Stimulated activated CD4-positive, alpha-beta T cell treated with anti-CD3 and anti-CD28 coated beads, Interleukin-1b, Interleukin-23, amount 100 ng/mL, for 24 hours (primary cell): Measurements from ENCODE around the gene LAMA3.
"Not testable (repeated sequence)": the region's sequence is repeated elsewhere in the genome, so short reads cannot be mapped to it uniquely, and the experiment has no call there.

Source experiments
- DNase-seq, 4 experiments: peaks; one replicate each; pipeline ENCODE4 v3.0.0-alpha.2; 2020; ENCODE audit warnings: low read depth in 4 of 4, low spot score in 1 of 4

LAMA3 gene

GRCh38 chr18:23704806-23705205 lies 15.6 kb downstream of the LAMA3 start:
- DNase-seq = no peak

DNA sequence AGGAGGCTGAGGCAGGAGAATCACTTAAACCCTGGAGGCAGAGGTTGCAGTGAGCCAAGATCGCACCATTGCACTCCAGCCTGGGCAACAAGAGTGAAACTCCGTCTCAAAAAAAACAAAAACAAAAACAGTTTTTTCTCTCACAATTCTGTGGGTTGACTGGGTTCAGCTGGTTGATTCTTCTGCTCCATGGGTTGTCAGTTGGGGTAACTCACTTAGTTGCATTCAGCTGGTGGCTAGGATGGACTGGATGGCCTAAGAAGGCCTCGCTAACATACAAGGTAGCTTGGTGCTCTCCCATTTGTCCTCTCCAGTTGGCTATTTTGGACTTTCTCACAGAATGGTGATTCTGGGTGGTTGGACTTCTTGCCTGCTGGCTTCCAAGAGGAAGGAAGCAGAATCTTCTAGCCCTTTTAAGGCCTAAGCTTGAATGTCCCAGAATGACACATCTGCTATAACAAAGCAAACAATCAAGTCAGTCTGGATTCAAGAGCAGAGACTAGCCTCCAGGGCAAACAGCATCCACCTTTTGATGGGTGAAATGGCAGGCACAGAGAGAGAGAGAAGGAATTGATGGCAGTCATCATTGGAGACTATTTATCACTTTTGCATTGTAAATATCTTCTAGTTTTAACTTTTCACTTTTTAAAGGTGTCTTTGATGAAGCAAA lies 17.9 kb downstream of the LAMA3 start:
- no peak for DNase-seq

DNA sequence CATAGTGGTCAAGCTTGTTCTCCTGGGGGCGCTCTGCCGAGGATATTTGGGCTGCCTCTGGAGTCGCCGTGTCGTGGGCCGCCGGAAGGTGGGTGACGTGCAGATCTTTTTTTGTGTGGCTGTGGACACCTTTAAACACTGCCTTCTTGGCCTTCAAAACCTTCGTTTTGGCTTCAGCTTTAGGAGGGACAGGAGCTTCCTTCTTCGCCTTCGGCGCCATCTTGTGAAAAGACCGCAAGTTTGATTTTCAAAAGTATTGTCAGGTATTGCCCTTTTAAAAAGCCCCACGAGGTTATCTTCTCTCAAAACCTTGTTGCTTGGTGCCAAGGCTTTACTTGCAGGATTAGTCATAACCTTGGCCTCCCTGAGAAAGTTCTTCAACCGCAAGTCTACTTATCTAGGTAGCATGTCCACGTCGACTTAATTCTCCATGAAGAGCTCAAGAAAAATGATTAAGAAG lies 20.8 kb downstream of the LAMA3 start:
- DNase-seq = no peak

DNA sequence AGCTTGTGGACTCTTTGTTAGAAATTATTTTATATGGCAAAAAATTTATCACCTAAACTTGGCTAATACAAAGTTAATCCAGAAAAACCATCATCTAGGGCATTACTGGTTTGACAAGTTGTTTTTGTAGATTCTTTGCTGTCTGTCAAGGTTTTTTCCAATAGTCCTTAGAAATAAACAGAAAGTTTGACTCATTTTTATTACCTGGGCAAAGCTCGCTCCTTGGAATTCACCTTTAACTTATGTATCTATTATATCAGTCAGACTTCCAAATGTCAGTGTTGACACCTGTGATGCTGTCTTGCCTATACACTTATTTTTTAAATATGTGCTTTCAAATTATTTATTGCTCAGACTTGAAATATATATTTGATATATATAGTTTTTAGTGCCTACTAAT lies 21.7 kb downstream of the LAMA3 start:
- no peak for DNase-seq

- DNase-seq = no peak
Measured at GRCh38 chr18:23711426-23711825, 22.2 kb downstream of the LAMA3 start.

- DNase-seq = no peak
Measured at GRCh38 chr18:23712445-23712844, 23.2 kb downstream of the LAMA3 start.

DNA sequence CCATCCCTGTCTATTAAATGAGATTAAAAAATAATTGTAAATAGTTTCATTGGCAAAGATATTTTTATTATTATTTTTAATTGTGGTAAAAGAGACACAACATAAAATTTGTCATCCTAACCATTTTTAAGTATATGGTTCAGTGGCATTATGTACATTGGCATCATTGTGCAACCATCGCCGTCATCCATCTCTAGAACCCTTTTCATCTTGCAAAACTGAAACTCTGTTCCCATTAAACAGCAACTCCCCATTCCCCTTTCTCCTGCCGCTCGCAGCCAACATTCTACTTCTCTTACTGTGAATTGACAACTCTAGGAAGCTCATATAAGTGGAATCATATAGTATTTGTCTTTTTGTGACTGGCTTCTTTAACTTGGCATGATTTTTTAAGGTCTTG lies 25.3 kb downstream of the LAMA3 start:
- DNase-seq = no peak

GRCh38 chr18:23716079-23716478 lies 26.8 kb downstream of the LAMA3 start:
- DNase-seq = not testable (repeated sequence)

DNA sequence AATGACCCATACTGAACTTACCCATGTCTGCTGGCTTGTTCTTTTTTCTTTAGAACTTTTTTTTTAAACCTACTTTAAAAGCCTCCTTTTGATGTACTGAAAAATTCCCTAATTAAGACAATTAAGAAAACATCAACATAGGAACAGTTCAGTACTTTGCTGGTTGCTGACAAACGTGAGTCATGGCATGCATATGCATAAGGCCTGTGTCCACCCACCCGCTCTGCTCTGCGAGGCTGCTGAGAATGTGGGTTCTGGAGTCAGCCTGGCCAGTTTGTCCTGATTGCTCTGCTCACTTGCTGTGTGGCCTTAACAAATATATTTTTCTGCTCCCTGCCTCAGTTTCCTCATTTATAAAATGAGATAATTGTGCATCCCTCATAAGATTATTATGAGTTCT lies 27.3 kb downstream of the LAMA3 start:
- DNase-seq = no peak

GRCh38 chr18:23716966-23717365 lies 27.7 kb downstream of the LAMA3 start:
- DNase-seq = no peak

- no peak for DNase-seq
Measured at GRCh38 chr18:23718243-23718720, 29.0 kb downstream of the LAMA3 start.

DNA sequence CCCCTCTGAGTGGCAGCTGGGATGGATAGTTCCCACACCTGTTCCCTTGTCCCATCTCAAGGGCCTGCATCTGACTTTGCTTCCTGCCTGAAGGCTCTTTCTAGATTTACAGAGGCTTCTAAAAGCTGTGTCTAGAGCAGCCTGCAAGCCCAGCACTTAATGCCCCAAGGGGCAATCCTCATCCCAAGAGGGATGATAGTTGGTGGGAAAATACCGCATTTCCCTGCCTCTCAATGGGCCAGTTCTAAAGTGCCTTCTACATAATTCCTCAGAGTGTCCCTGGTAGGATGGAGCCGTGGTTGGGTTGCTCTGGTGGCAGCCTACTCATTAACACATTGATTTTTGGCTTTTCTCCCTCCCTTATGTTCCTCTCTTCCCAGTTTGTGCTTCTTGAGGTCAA lies 29.5 kb downstream of the LAMA3 start:
- DNase-seq = no peak

DNA sequence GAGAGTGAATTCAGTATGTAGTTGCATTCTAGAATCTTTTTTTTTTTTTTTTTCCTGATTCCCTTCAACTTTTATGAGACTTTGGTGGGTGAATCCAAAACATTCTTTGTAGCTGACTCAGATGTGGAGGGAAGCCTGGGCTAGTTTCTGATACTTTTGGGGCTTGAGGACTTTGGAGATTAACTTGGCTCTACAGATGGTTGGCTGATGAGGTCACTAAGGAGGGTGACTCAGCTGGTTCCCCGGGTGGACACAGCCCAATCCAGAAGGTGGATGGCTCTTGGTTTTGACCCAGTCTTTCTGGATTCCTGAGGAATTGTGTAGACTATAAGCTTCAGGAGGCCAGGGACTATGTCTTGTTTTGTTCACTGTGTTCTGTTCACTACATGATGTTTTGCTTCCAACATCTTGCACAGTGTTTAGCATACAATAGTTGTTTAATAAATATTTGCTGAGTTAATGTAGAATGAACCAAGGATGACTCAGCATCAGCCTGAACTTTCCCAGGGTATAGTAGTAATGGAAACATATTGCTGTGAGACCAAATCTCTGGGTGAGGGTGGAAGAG lies 30.5 kb downstream of the LAMA3 start:
- no peak for DNase-seq

GRCh38 chr18:23721696-23722480 lies 32.6 kb downstream of the LAMA3 start:
- DNase-seq = no peak

- no peak for DNase-seq
Measured at GRCh38 chr18:23722646-23723045, 33.4 kb downstream of the LAMA3 start.

GRCh38 chr18:23723121-23723520 lies 33.9 kb downstream of the LAMA3 start:
- no peak for DNase-seq

- no peak for DNase-seq
Measured at GRCh38 chr18:23724681-23725080, 35.4 kb downstream of the LAMA3 start.

GRCh38 chr18:23725351-23725750 lies 36.1 kb downstream of the LAMA3 start:
- DNase-seq = no peak

DNA sequence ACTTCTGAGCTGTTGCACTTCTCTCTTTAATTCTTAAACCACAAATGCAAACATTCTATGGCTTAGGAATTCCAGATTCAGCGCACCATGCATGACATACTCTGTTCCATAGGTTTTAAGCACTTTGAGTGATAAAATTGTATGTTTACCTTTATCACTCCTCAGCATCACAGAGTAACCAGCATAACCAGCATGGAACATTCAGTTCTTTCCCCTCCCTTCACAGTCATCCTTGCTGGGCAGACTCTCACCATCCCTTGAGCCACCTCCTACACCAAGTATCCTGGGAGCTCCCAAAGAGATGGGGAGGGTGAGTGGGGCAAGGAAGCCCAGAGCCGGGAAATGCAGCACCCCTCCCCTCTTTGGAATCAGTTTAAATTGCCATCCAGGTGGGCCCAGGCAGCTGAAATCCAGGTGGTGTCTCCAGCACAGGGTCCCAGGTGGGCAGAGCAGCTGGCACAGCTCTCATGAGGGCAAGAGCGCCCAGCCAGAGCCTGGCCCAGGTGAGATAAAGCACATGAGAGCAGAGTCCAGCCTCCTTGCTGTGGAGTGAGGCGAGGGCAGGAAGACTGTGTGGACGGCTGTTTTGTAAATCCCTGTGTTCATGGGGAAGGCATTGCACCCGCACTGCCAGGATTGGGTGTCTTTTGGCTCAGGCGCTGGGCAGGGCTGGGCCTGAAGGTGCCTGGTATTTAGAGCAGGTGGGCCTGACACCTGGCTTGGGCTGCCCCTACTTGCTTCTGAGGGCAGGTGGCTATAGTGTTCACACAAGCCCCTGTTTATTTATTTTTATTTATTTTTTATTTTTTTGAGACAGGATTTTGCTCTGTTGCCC lies 36.8 kb downstream of the LAMA3 start:
- DNase-seq = no peak

DNA sequence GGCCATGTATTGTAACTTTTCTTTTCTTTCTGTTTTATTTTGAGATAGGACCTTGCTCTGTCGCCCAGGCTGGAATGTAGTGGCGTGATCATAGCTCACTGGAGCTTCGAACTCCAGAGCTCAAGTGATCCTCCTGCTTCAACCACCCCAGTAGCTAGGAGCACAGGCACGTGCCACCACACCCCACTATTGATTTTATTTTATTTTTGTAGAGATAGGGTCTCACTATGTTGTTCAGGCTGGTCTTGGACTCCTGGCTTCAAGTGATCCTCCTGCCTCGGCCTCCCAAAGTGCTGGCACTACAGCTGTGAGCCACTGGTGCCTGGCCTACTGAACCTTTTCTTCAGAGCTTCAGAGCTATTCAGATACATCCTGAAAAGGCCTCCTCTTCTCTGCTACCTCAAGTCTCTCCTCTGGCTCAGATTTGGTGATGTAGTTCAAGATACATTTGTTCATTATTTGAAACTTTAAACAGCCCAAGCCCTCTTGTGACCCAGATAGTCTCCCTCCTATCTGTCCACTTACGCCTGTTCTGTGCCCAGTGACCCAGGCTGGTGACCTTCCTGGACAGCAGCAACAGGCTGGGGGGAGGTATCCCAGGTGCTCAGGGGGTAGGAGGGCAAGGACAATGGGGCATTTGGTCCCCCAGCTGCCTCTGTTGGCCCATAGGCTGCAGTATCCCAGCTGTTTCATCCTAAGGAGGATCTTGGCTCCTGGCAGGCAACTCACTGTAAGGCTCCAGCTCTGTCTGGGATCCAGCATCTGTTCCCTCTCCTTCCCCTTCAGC lies 38.6 kb downstream of the LAMA3 start:
- DNase-seq = no peak

- DNase-seq = no peak
Measured at GRCh38 chr18:23730857-23731256, 41.6 kb downstream of the LAMA3 start.
